Fibroblast of lung (primary cell): ENCODE results near the gene DACH2.

ENCODE experiments used
- CTCF ChIP-seq, 2 donors: IDR thresholded peaks in 1 of 2; conservative IDR thresholded peaks in 1 of 2; 1 replicate in 1 of 2; 2 replicates in 1 of 2; pipeline ENCODE4 v1.5.1; 2011 to 2012; ENCODE audit warnings: low read length in 2 of 2, control low read depth in 1 of 2, inconsistent platforms in 1 of 2, low read depth in 1 of 2, mild to moderate bottlenecking in 1 of 2
- EZH2 ChIP-seq: IDR thresholded peaks from 2 replicates; pipeline ENCODE4 v1.5.1; 2012; ENCODE audit warnings: low read length, control low read depth, mild to moderate bottlenecking; ENCODE audit errors: missing control alignments

DNA sequence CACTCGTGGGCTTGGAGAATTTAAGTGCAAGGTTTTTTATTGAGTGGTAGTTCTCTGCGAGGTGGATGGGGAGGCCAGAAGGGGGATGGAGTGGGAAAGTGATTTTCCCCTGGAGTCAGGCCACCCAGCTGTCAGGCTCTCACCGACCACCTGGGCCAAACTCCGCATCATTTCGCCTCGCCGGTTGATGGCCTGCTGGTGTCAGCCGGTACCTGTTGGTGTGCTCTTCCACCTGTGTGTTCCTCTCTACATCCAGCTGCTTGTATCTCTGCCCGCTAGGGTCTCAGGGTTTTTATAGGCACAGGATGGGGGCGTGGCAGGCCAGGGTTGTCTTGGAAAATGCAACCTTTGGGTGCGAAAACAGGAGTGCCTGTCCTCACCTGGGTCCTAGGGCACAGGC is 200.9 kb downstream of the DACH2 start:
- TF ChIP-seq CTCF (conservative IDR thresholded peaks at IDR 0.05 in 1 of 2, IDR thresholded peaks at IDR 0.05 in 1 of 2; ENCODE audit: low read depth in 1 of 2, low read length in 2 of 2): no peak
- TF ChIP-seq EZH2: no peak
